ENCODE measurements around the gene TBCD.

DNA sequence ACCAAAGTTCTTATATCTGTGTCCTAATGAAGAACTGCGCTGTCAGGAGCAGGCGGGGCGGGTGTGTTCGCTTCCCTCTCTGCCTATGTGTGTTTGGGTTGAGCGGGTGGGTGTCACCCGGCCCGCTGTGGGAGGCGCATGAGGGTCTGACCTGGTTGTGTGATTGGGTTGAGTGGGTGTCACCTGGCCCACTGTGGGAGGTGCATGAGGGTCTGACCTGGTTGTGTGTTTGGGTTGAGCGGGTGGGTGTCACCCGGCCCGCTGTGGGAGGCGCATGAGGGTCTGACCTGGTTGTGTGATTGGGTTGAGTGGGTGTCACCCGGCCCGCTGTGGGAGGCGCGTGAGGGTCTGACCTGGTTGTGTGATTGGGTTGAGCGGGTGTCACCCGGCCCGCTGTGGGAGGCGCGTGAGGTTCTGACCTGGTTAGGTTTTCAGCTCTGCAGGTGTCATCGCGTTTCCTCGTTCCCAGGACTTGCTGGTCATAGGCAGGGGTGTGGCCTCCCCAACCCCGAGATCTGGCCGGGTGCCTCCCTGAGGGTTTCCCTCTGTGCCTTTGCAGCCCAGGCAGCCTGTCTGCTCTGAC is 157.5 kb downstream of the TBCD start:
- TF ChIP-seq, protein P1, sequence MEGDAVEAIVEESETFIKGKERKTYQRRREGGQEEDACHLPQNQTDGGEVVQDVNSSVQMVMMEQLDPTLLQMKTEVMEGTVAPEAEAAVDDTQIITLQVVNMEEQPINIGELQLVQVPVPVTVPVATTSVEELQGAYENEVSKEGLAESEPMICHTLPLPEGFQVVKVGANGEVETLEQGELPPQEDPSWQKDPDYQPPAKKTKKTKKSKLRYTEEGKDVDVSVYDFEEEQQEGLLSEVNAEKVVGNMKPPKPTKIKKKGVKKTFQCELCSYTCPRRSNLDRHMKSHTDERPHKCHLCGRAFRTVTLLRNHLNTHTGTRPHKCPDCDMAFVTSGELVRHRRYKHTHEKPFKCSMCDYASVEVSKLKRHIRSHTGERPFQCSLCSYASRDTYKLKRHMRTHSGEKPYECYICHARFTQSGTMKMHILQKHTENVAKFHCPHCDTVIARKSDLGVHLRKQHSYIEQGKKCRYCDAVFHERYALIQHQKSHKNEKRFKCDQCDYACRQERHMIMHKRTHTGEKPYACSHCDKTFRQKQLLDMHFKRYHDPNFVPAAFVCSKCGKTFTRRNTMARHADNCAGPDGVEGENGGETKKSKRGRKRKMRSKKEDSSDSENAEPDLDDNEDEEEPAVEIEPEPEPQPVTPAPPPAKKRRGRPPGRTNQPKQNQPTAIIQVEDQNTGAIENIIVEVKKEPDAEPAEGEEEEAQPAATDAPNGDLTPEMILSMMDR (conservative IDR thresholded peaks at IDR 0.05; ENCODE audit: low read length) = no peak
- no peak for TF ChIP-seq EZH2phosphoT487 (IDR thresholded peaks at IDR 0.05; ENCODE audit: borderline replicate concordance, low read depth, low read length)

Measured in OCI-LY7 (cell line).